Epithelial cell of proximal tubule (primary cell): ENCODE results near the gene PARP12. TPM values are rescaled to one million over a fixed set of nuclear protein-coding genes. Genes with fewer than 3 reads are reported as not detected.
A peak's percentile ranks its signal among the peaks of the same experiment; 100 is the strongest.

ENCODE experiments used
- DNase-seq: peaks from one replicate; pipeline ENCODE4 v3.0.0-alpha.2; 2011; ENCODE audit warnings: low read depth
- H3K4me3 ChIP-seq: 2 replicates; pipeline ENCODE4 v1.5.1; 2011; ENCODE audit warnings: low read depth, mild to moderate bottlenecking, low read length
- total RNA-seq: library from RNA; depleted of rRNA; stranded (reverse); fragments of >200 nt; gene quantifications from 2 replicates; pipeline ENCODE4 v1.2.3, GENCODE V29; 2015
- TF ChIP-seq, protein P1 (sequence below): conservative IDR thresholded peaks from 2 replicates; pipeline ENCODE4 v1.5.1; 2012; ENCODE audit warnings: low read depth, mild to moderate bottlenecking, low read length

PARP12 gene
- total RNA-seq, 1 donor from 2014 or later, result 20.9 TPM

DNA sequence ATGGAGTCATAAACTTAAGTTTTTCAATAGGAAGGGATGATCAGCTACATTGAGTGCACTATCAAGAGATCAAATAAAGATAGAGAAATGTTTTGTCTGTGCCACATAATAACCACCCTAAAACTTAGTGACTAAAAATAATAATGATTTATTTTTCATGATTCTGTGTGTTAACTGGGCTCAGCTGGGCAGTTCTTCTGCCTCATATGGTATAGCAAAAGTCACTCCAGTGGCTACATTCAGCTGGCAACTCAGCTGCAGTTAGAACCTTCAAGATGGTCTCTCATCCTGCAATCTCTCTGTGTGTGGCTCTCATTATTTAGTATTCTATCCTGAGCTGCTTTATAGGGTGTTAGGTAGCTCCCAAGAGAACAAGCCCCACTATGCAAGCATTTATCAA, 7.8 kb upstream of the PARP12 start:
- TF ChIP-seq, protein P1, sequence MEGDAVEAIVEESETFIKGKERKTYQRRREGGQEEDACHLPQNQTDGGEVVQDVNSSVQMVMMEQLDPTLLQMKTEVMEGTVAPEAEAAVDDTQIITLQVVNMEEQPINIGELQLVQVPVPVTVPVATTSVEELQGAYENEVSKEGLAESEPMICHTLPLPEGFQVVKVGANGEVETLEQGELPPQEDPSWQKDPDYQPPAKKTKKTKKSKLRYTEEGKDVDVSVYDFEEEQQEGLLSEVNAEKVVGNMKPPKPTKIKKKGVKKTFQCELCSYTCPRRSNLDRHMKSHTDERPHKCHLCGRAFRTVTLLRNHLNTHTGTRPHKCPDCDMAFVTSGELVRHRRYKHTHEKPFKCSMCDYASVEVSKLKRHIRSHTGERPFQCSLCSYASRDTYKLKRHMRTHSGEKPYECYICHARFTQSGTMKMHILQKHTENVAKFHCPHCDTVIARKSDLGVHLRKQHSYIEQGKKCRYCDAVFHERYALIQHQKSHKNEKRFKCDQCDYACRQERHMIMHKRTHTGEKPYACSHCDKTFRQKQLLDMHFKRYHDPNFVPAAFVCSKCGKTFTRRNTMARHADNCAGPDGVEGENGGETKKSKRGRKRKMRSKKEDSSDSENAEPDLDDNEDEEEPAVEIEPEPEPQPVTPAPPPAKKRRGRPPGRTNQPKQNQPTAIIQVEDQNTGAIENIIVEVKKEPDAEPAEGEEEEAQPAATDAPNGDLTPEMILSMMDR, result no peak
- no peak overlapping the region for H3K4me3 ChIP-seq
- no peak for DNase-seq

- TF ChIP-seq, protein P1, result no peak
- H3K4me3 ChIP-seq, result no peak overlapping the region
- no peak for DNase-seq
These were observed 6.7 kb upstream of the PARP12 start for GRCh38 chr7:140069298-140069949.

- DNase-seq, result no peak
- TF ChIP-seq, protein P1, result no peak
These were observed 5.3 kb upstream of the PARP12 start for GRCh38 chr7:140068033-140068432.

DNA sequence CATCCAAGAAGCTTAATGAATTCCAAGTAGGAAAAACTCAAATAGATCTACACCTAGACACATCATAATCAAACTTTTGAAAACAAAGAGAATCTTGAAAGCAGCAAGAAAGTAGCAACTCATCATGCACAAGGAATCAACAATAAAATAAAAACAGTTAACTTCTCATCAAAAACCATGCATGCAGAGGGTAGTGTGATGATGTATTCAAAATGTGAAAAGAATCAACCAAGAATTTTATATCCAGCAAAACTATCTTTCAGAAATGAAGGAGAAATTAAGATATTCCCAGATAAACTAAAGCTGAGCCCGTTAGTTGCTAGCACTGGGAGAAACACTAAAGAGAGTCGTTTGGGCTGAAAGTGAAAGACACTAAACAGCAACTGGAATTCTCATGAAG, 4.3 kb upstream of the PARP12 start:
- DNase-seq, result no peak
- TF ChIP-seq, protein P1, result no peak

More at GRCh38 chr7:140068033-140068432, 5.3 kb upstream of the PARP12 start:
- no peak overlapping the region for H3K4me3 ChIP-seq

DNA sequence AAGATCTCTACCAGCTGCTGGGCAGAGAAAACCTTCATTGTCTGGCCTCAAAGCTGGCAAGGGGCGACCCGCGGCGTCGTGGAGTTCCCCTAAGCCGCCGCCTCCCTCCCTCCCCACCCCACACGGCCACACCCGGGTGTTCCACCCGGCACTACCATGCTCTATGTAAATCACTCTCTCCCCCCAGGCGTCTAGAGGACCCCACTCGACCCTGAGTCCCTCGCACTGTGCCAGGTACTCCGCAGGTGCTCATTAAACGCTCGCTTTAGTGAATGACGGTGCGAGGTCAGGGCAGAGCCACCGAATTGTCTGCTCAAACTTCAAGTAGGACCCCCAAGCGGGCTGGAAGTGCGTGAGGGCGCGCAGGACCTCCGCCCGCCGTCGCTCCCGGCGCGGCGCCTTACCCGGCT, 628 bp downstream of the PARP12 start:
- peak overlapping the region; percentile 70 for H3K4me3 ChIP-seq
- TF ChIP-seq, protein P1, result no peak
- no peak for DNase-seq

More for the DNA sequence above, 4.3 kb upstream of the PARP12 start:
- H3K4me3 ChIP-seq, result no peak overlapping the region

DNA sequence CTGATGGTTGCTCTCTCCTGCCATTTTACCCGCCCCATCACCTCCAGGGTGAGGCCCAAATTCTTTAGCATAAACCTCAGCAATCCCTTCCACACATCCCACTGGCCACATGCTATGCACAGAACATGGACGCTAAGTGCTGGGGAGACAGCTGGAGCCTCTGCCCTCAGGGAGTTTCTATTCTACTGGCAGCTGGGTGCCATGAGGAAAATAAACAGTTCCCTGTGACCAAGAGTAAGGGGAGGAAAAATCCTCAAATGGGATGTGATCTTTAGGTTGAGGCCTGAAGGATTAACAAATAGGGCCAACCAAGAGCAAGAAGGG, 1.2 kb downstream of the PARP12 start:
- peak overlapping the region; percentile 70 for H3K4me3 ChIP-seq
- TF ChIP-seq, protein P1, result no peak
- DNase-seq, result no peak
